IPS DF 6.9 (cell line): ENCODE results near the gene DTNBP1.
A peak's percentile ranks its signal among the peaks of the same experiment; 100 is the strongest.
"Not testable (repeated sequence)": the region's sequence is repeated elsewhere in the genome, so short reads cannot be mapped to it uniquely, and the experiment has no call there.

Experiments used
- DNase-seq: peaks from one replicate; pipeline ENCODE4 v3.0.0-alpha.2; 2013; ENCODE audit warnings: low read depth, low spot score
- H3K27ac ChIP-seq: one replicate; pipeline ENCODE4 v1.5.1; 2013; ENCODE audit warnings: low read length, control low read depth
- H3K27me3 ChIP-seq: 2 replicates; pipeline ENCODE4 v1.6.1; 2013; ENCODE audit warnings: mild to moderate bottlenecking, low read length; ENCODE audit not compliant: control insufficient read depth, insufficient read depth
- H3K36me3 ChIP-seq: 2 replicates; pipeline ENCODE4 v1.6.1; 2013; ENCODE audit warnings: low read length; ENCODE audit not compliant: control insufficient read depth, insufficient read depth
- H3K4me1 ChIP-seq: 2 replicates; pipeline ENCODE4 v1.6.1; 2013; ENCODE audit warnings: low read length; ENCODE audit not compliant: control insufficient read depth, insufficient read depth
- H3K4me3 ChIP-seq: 2 replicates; pipeline ENCODE4 v1.5.1; 2013; ENCODE audit warnings: mild to moderate bottlenecking, low read length
- H3K9me3 ChIP-seq: 2 replicates; pipeline ENCODE4 v1.6.1; 2013; ENCODE audit warnings: low read length, inconsistent platforms; ENCODE audit not compliant: control insufficient read depth, insufficient read depth
- WGBS: extraction: QIAGEN DNeasy Blood & Tissue Kit; methylation state at CpG from one replicate; pipeline ENCODE4 v1.1.7; 2013; ENCODE audit warnings: mixed read lengths, missing lambda C conversion rate; ENCODE audit not compliant: insufficient read length, insufficient coverage; 5-methylcytosine and 5-hydroxymethylcytosine counted together

The DTNBP1 gene

DNA sequence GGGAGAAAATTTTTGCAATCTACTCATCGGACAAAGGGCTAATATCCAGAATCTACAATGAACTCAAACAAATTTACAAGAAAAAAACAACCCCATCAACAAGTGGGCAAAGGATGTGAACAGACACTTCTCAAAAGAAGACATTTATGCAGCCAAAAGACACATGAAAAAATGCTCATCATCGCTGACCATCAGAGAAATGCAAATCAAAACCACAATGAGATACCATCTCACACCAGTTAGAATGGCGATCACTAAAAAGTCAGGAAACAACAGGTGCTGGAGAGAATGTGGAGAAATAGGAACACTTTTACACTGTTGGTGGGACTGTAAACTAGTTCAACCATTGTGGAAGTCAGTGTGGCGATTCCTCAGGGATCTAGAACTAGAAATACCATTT, 4.1 kb upstream of the DTNBP1 start:
- H3K36me3 ChIP-seq, H3K4me3 ChIP-seq, H3K4me1 ChIP-seq, H3K9me3 ChIP-seq, DNase-seq, H3K27ac ChIP-seq, H3K27me3 ChIP-seq: not testable (repeated sequence)
- no CpG with 5 or more reads among the region's 4 CpGs for WGBS

GRCh38 chr6:15665237-15665636, 2.4 kb upstream of the DTNBP1 start:
- no peak overlapping the region for H3K27ac ChIP-seq
- H3K4me1 ChIP-seq, result no peaks in the 10 kb centered on the region
- no peak overlapping the region for H3K4me3 ChIP-seq
- DNase-seq, result no peak
- no peaks in the 10 kb centered on the region for H3K9me3 ChIP-seq
- H3K27me3 ChIP-seq, result peaks cover 5% of the 10 kb centered on the region; the same call in 1 of the 2 replicates
- no peaks in the 10 kb centered on the region for H3K36me3 ChIP-seq

DNA sequence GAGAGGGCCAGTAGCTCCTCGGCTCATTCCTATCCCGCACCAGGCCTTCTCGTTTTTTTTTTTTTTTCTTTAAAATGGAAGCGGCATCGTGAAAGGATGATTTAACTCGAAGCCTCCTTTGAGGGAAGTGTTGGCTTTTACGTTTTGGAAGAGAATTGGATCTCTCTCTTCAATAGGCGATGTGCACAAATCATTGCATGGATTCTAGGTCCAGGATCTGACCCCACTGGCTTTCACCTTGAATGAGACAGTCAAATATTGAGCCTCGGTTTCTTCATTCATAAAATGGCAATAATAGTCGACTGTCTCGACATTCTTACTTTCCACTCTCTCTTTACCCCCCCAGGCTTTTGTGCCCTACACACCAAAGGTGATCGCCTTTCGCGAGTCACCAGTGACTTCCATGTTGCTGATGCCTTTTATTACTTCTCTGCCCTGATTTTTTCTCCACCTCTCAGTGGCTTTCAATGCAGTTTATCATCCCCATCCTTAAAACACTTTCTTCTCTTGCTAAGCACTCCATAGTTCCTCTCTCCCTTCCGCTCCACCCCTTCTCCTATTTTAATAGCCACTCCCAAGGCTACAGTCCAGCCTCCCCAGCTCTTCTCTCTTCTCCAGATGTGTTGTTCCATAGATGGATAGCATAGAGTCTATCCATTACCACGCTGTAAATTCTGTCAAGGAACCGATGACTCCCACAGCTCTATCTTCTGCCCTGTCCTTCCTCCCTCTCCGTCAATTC, 473 bp upstream of the DTNBP1 start:
- Histone ChIP-seq H3K36me3 (no peaks in the 10 kb centered on the region), H3K9me3 (no peaks in the 10 kb centered on the region), H3K4me3 (peak overlapping the region; percentile 6; the same call in 1 of the 2 replicates), H3K27me3 (peaks cover 5% of the 10 kb centered on the region; the same call in 1 of the 2 replicates), H3K4me1 (0 out of 2 replicates have a peak, but pooled peaks cover 1% of the 10 kb centered on the region), H3K27ac (no peak overlapping the region)
- DNase-seq, result no peak
- WGBS, result no CpG with 5 or more reads among the region's 18 CpGs

GRCh38 chr6:15661853-15662325, 939 bp downstream of the DTNBP1 start:
- no CpG with 5 or more reads among the region's 26 CpGs for WGBS
- Histone ChIP-seq H3K27me3 (peaks cover 5% of the 10 kb centered on the region; the same call in 1 of the 2 replicates), H3K27ac (no peak overlapping the region), H3K9me3 (no peaks in the 10 kb centered on the region), H3K36me3 (no peaks in the 10 kb centered on the region), H3K4me3 (peak overlapping the region; percentile 49; the same call in 1 of the 2 replicates), H3K4me1 (0 out of 2 replicates have a peak, but pooled peaks cover 2% of the 10 kb centered on the region)
- DNase-seq, result no peak

DNA sequence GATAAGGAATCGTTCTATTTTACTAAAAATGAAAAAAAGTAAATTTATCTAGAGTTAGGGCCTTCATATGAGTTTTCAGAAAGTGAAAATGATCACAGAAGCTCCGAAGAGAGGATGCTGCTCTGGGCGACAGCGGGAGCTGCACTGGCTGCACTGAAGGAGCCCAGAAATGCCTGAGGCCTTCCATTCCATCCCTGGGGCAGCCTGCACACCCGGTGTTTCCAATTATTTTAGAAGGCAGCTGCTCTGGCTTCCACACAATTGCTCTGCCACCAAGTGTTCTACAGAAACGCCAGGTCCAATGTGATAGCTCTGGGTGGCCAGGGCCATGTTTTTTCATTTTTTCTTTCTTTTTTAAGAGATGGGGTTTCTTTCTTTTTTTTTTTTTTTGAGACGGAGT, 3.6 kb downstream of the DTNBP1 start:
- H3K4me3 ChIP-seq, result no peak overlapping the region
- no peaks in the 10 kb centered on the region for H3K9me3 ChIP-seq
- no CpG with 5 or more reads among the region's 7 CpGs for WGBS

GRCh38 chr6:15658181-15658744, 4.6 kb downstream of the DTNBP1 start:
- Histone ChIP-seq H3K9me3 (no peaks in the 10 kb centered on the region), H3K27me3 (peaks cover under 1% of the 10 kb centered on the region; the same call in 1 of the 2 replicates), H3K27ac (no peak overlapping the region), H3K36me3 (no peaks in the 10 kb centered on the region), H3K4me3 (no peak overlapping the region), H3K4me1 (0 out of 2 replicates have a peak, but pooled peaks cover 2% of the 10 kb centered on the region)
- no CpG with 5 or more reads among the region's 6 CpGs for WGBS
- DNase-seq, result no peak

More for the DNA sequence above, 3.6 kb downstream of the DTNBP1 start:
- Histone ChIP-seq H3K27me3 (peaks cover 5% of the 10 kb centered on the region; the same call in 1 of the 2 replicates), H3K27ac (no peak overlapping the region), H3K4me1 (0 out of 2 replicates have a peak, but pooled peaks cover 2% of the 10 kb centered on the region), H3K36me3 (no peaks in the 10 kb centered on the region)
- DNase-seq, result no peak

DNA sequence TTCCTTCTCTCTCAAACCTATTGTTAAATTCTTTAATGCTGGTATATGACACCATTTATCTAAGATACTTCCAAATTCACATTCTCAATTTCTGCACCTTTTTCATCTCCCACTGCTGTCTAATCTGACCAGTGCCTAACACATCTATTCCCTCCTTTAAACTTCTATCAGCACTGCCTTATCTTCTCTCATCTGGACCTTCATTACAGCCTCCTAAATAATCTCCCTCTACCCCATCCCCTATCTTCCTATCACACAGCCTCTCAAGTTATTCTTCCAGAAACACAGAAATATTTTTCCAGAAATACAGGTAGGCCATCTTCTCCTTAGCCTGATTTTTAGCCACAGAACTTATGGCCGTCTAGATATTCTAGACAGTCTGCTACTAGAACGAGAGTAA, 5.5 kb downstream of the DTNBP1 start:
- Histone ChIP-seq H3K4me3 (no peak overlapping the region), H3K27ac (no peak overlapping the region), H3K9me3 (no peaks in the 10 kb centered on the region), H3K27me3 (no peaks in the 10 kb centered on the region), H3K36me3 (no peaks in the 10 kb centered on the region), H3K4me1 (0 out of 2 replicates have a peak, but pooled peaks cover 2% of the 10 kb centered on the region)
- DNase-seq, result no peak
- WGBS, result no CpG with 5 or more reads among the region's 2 CpGs

- Histone ChIP-seq H3K9me3 (no peaks in the 10 kb centered on the region), H3K4me1 (0 out of 2 replicates have a peak, but pooled peaks cover 2% of the 10 kb centered on the region), H3K4me3 (no peak overlapping the region), H3K36me3 (no peaks in the 10 kb centered on the region), H3K27me3 (no peaks in the 10 kb centered on the region), H3K27ac (no peak overlapping the region)
- WGBS, result no CpG with 5 or more reads among the region's 3 CpGs
- DNase-seq, result no peak
Measured at GRCh38 chr6:15656145-15656544, 6.7 kb downstream of the DTNBP1 start.

DNA sequence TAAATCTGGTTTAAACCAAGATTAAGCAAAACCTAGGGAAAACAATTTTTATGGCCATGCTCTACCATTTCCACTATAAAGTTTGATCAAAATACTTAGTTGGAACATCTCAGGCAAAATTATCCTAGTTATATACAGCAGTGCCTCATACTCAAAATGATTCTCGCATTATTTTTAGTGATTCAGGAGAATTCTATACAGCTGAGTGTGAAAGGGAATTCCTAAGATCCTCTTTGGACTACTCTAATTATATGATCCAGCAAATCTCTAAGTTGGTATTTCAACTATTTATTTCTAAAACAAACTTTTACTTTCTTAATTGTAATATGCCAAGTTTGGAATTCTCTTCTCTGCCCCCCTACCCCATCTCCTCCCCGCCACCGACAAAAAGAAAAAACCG, 8.6 kb downstream of the DTNBP1 start:
- 0 out of 2 replicates have a peak, but pooled peaks cover 2% of the 10 kb centered on the region for H3K4me1 ChIP-seq
- H3K9me3 ChIP-seq, result no peaks in the 10 kb centered on the region
- H3K27ac ChIP-seq, result no peak overlapping the region
- DNase-seq, result no peak
- WGBS, result no CpG with 5 or more reads among the region's 4 CpGs
- no peaks in the 10 kb centered on the region for H3K36me3 ChIP-seq
- no peaks in the 10 kb centered on the region for H3K27me3 ChIP-seq
- no peak overlapping the region for H3K4me3 ChIP-seq

- no peak for DNase-seq
- Histone ChIP-seq H3K9me3 (no peaks in the 10 kb centered on the region), H3K27me3 (no peaks in the 10 kb centered on the region), H3K27ac (no peak overlapping the region), H3K4me3 (no peak overlapping the region), H3K4me1 (0 out of 2 replicates have a peak, but pooled peaks cover 2% of the 10 kb centered on the region), H3K36me3 (no peaks in the 10 kb centered on the region)
Measured at GRCh38 chr6:15653581-15653980, 9.2 kb downstream of the DTNBP1 start.
